SU-DHL-6 (cell line): Measurements from ENCODE around the gene EPHB1.

ENCODE experiments used
- H2AFZ ChIP-seq: fragments of 200-600 bp; sonication (generic); 2 replicates; pipeline ENCODE4 v1.6.1; 2014; ENCODE audit warnings: low read depth, mild to moderate bottlenecking, moderate library complexity, mixed read lengths, antibody characterized with exemption, low read length; ENCODE audit not compliant: severe bottlenecking
- H3F3A ChIP-seq: fragments of 200-600 bp; shearing (Covaris generic); 2 replicates; pipeline ENCODE4 v1.6.0; 2016; ENCODE audit warnings: antibody characterized with exemption, mild to moderate bottlenecking; ENCODE audit not compliant: insufficient read depth
- H3K27ac ChIP-seq: fragments of 200-600 bp; sonication (generic); 2 replicates; pipeline ENCODE4 v1.5.1; 2016; ENCODE audit warnings: low read depth, mild to moderate bottlenecking, low read length, moderate library complexity, mixed read lengths
- H3K27me3 ChIP-seq: fragments of 200-600 bp; sonication (generic), shearing (Covaris generic); 2 replicates; pipeline ENCODE4 v1.6.0; 2014; ENCODE audit warnings: mild to moderate bottlenecking, low read length
- H3K36me3 ChIP-seq: fragments of 200-600 bp; sonication (generic); 2 replicates; pipeline ENCODE4 v1.6.1; 2014; ENCODE audit warnings: mild to moderate bottlenecking, low read length, mixed read lengths
- H3K4me2 ChIP-seq: fragments of 300-600, 200-600 bp; shearing (Covaris generic), sonication (generic); 2 replicates; pipeline ENCODE4 v1.6.0; 2014; ENCODE audit warnings: low read length, low read depth, mild to moderate bottlenecking; ENCODE audit not compliant: poor library complexity, severe bottlenecking
- H3K4me3 ChIP-seq: fragments of 200-600 bp; sonication (generic); 2 replicates; pipeline ENCODE4 v1.5.1; 2014; ENCODE audit warnings: antibody characterized with exemption, low read length, mild to moderate bottlenecking, mixed read lengths; ENCODE audit not compliant: insufficient read depth, poor library complexity, severe bottlenecking
- H3K79me2 ChIP-seq: fragments of 200-600 bp; sonication (generic); 2 replicates; pipeline ENCODE4 v1.6.1; 2014; ENCODE audit warnings: mild to moderate bottlenecking, low read length, moderate library complexity; ENCODE audit not compliant: insufficient read depth
- H3K9ac ChIP-seq: fragments of 200-600 bp; sonication (generic); 2 replicates; pipeline ENCODE4 v1.7.0; 2014; ENCODE audit warnings: mild to moderate bottlenecking, low read length
- H3K9me2 ChIP-seq: fragments of 200-600 bp; sonication (generic); replicated peaks from 2 replicates; pipeline ENCODE4 v1.6.1; 2014; ENCODE audit warnings: low read length; ENCODE audit not compliant: insufficient read depth
- H3K9me3 ChIP-seq: fragments of 200-600 bp; sonication (generic); 2 replicates; pipeline ENCODE4 v1.6.1; 2014; ENCODE audit warnings: low read length, mixed read lengths; ENCODE audit not compliant: insufficient read depth
- H4K20me1 ChIP-seq: fragments of 200-600 bp; sonication (generic); 2 replicates; pipeline ENCODE4 v1.6.1; 2014; ENCODE audit warnings: low read depth, mild to moderate bottlenecking, antibody characterized with exemption, low read length, moderate library complexity, mixed read lengths
- CTCF ChIP-seq: fragments of 200-600 bp; sonication (generic); IDR thresholded peaks from one replicate; pipeline ENCODE4 v1.5.1; 2017; ENCODE audit warnings: antibody characterized with exemption, mild to moderate bottlenecking, low read length, moderate library complexity; ENCODE audit not compliant: insufficient read depth, poor library complexity, severe bottlenecking
- EZH2phosphoT487 ChIP-seq: fragments of 200-600 bp; sonication (generic), shearing (Covaris generic); conservative IDR thresholded peaks from 2 replicates; pipeline ENCODE4 v1.6.1; 2018; ENCODE audit warnings: mild to moderate bottlenecking, antibody characterized with exemption, low read length, moderate library complexity, mixed read lengths

Gene EPHB1

DNA sequence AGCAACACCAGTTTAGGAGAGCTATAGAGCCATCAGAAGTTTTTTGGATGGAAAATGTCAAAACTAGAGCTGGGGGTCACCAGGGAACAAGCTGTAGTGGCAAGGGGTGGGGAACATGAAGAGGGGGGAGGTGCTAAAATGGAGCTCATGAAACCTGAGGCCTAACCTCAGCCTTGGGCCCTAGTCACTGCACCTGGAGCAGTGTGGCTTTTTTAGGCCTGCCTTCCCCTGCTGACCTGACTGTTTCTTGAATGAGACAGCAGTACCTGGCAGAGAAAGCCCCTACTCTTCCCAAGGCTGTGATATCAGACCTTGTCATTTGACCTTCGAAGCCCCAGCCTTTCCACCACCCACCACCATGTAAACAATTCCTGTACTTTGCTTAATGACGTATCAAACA lies 383.5 kb downstream of the EPHB1 start:
- no peaks in the 10 kb centered on the region for H3K9me3 ChIP-seq
- H3F3A ChIP-seq = no peaks in the 10 kb centered on the region
- no peak overlapping the region for H3K9ac ChIP-seq
- no peak overlapping the region for H3K4me3 ChIP-seq
- no peaks in the 10 kb centered on the region for H3K79me2 ChIP-seq
- no peak overlapping the region for H3K27ac ChIP-seq
- H3K4me2 ChIP-seq = no peak overlapping the region
- no peaks in the 10 kb centered on the region for H3K9me2 ChIP-seq
- no peaks in the 10 kb centered on the region for H3K27me3 ChIP-seq
- no peak for TF ChIP-seq CTCF
- no peak for TF ChIP-seq EZH2phosphoT487
- H3K36me3 ChIP-seq = no peaks in the 10 kb centered on the region
- no peaks in the 10 kb centered on the region for H4K20me1 ChIP-seq
- H2AFZ ChIP-seq = no peak overlapping the region

DNA sequence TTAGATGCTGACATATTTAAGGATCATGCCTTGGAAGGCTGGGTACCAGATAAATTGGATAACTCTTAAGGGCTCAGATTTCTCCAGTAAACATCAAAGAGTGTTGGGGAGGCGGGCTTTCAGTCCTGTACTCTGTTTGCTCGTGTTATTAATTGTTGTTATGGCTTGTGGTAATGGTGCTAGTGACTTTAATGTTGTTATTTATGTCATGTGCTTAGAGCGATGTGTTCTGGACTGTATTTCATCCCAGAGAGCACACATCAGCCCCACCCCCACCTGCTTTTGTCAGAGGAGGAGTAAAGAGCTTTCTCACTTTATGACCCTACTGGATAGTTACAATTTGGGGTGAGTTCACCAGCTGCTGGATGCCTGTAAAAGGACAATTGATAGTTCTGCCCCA lies 386.3 kb downstream of the EPHB1 start:
- Histone ChIP-seq H2AFZ (no peak overlapping the region), H3K9me2 (no peaks in the 10 kb centered on the region), H3K27ac (no peak overlapping the region), H3K36me3 (no peaks in the 10 kb centered on the region), H3K4me3 (no peak overlapping the region), H3K79me2 (no peaks in the 10 kb centered on the region), H3K9me3 (no peaks in the 10 kb centered on the region), H4K20me1 (no peaks in the 10 kb centered on the region), H3K27me3 (no peaks in the 10 kb centered on the region), H3K4me2 (no peak overlapping the region), H3K9ac (no peak overlapping the region), H3F3A (no peaks in the 10 kb centered on the region)
- TF ChIP-seq EZH2phosphoT487 (no peak), CTCF (no peak)

DNA sequence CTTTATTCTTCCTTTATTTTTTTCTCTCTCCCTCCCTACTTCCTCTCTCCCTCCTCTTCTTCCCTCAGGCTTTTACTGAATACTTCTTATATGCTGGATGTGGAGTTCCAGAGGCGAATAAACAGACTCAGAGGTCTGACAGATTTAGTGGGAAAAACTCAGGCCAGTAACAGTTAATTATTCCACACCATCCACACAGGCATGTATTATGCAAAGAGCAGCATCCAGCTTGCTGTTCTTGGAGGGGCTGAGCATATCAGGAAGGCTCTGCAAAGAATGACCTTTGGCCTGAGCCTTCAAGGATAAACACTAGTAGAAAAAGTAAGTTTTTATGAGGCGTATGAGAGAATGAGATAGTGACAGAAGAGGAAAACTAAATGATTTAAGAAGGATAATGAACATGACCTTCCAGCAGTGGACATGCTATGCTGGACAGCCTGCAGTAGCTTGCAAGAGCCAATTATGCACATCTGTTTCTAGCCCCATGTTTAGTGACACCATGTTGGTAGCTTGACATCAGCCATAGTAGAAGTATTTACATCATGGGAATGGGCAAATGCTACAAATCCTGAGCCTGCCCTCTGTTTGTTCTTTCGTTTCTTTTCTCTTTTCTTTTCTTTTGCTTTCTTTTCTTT lies 387.4 kb downstream of the EPHB1 start:
- H3K9me2 ChIP-seq = no peaks in the 10 kb centered on the region
- H3K27me3 ChIP-seq = no peaks in the 10 kb centered on the region
- H2AFZ ChIP-seq = no peak overlapping the region
- no peaks in the 10 kb centered on the region for H4K20me1 ChIP-seq
- H3K36me3 ChIP-seq = no peaks in the 10 kb centered on the region
- no peak overlapping the region for H3K4me3 ChIP-seq
- no peaks in the 10 kb centered on the region for H3K79me2 ChIP-seq
- no peaks in the 10 kb centered on the region for H3K9me3 ChIP-seq
- no peak for TF ChIP-seq CTCF
- TF ChIP-seq EZH2phosphoT487 = no peak
- H3K4me2 ChIP-seq = no peak overlapping the region
- H3K9ac ChIP-seq = no peak overlapping the region
- H3F3A ChIP-seq = no peaks in the 10 kb centered on the region
- H3K27ac ChIP-seq = no peak overlapping the region
